Hematopoietic multipotent progenitor cell treated with erythropoietin and hydrocortisone succinate and interleukin-3 and kit ligand, for 4 days (in vitro differentiated cells): ENCODE results near the gene MIGA2.
A peak's percentile ranks its signal among the peaks of the same experiment; 100 is the strongest.
"Not testable (repeated sequence)": the region's sequence is repeated elsewhere in the genome, so short reads cannot be mapped to it uniquely, and the experiment has no call there.

ENCODE experiments used
- DNase-seq: peaks from one replicate; pipeline ENCODE4 v3.0.0-alpha.2; 2015

The MIGA2 gene

DNA sequence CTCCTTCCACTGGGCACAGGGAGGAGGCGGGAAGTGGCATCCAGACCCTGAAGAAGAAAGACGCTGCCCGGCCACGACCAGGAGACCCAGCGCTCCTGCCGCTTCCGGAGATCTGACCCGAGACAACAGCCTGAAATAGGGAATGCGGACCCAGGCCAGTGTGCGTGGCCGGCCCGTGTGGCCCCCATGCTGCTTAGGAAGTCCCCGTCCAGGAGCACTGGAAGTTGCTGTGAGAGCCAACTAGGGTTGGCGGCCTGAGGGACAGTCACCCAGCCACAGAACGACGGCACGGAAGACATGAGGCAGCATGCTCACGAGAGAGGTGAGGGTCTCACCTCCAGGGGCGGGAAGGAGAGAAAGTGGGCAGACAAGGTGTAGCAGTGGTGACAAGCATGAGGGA, 25.3 kb upstream of the MIGA2 start:
- DNase-seq, result no peak

DNA sequence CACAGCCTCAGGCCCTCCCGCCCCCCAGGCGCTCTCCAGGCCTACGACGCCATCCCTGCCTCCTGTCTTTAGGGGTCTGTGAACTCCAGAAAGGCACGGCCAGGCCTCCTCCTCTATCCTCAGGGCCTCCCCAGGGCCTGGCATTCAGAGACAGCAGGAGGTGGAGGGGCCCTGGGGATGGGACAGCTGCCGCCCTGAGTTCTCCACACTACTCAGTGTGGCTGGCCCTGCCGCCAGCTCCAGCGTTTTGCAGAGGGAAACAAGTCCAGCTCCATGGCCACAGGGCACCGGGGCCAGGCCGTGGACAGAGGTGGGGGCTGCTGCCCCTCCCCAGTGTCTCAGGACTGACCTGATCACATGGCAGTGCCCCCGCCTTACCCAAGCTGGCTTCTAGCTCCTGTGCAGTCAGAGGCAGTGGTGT, 24.7 kb upstream of the MIGA2 start:
- no peak for DNase-seq

DNA sequence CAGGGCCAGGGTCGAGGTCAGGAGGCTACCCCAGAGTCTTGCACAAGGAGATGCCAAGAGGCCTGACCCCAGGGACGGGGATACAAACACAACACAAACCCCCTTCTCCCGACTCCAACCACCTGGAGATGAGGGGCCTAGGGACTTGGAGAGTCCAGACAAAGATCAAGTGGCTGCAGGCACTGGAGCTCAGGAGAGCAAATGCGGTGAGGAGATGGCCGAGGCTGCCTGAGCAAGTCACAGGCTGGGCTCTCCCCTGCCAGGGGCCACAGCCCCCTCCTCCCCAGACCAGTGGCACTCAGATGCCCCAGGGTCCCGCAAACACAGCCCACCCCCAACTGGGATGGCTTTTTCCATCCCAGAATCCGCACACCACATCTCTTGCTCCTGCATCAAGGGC, 24.1 kb upstream of the MIGA2 start:
- DNase-seq, result no peak

DNA sequence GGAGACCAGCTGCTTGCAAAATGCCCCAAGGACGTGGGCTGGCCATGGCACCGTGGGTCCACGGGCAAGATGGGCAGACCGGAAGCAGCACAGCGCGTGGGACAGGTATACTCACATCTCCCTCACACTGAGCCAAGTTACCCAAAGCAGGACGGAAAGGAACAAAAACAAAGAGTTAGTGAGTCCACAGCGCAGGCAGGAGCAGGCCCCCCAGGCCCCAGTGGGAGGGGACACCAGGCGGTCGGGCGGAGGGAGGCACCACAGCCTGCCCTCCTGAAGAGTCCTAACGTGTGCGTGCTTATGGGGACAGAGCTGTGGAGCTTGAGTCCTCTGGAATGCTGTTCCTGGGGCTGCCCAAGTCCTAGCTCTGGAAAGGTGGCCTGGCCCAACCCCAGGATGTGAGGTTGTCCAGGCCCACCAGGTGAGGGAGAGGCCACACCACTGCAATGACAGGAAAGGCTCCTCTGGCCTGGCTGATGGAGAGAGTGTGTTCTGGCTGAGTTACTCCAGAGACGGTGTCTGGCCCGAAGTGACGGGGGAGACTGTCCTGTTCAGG, 23.5 kb upstream of the MIGA2 start:
- DNase-seq, result no peak

DNA sequence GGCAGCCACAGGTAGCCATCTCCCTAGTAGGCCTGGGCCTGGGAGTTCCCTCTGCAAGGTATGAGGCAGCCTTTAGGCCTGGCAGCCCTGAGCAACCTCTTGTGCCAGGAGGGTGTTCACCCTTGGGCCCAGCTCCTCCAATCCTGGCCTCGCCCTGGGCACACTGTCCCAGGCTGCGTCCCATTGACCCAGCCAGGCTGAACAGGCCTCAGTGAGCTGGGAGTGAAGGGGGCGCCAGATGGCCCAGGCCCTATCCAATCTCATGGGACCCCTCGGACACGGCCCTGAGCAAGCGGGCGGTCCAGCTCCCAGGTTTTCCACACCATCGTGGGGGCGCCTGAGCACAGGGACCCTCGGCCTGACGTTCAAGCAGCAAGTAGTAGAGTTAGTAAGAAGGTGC, 22.8 kb upstream of the MIGA2 start:
- no peak for DNase-seq

DNA sequence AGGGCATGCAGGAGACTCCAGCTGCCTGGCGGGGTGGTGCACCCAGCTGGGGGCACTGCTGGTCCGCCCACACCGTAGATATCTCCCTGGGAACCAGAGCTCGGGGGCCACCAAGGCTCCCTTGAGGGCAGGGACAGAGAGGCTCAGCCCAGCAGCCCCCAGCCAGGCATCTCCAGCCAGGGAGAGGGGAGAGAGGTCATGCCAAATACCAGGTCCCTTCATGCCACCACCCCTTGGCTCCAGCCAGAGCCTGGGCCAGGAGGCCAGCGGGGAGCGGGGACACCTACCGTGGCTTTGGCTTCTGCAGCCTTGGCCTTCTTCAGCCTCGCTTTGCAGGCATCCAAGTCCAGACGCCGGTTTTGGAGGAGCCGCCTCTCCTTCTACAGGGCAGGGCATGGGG, 22.3 kb upstream of the MIGA2 start:
- no peak for DNase-seq

DNA sequence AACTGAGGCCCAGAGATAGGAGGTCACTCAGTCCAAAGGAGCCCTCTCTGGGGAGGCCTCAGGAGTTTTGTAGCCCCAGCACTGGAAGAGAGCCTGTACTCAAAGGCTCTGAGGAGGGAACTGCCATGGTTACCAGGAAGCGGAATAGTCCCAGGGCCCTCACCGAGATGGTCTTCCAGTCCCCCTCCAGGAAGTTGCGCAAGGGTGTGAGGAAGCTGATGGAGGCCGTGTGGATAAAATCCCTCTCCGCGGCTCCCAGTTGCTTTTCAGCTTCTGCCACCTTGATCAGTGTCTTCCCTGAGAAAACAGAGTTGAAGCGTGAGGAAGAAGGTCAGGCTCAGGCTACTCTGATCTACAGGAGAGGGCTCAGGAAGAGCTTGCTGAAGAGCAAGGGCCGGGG, 21.8 kb upstream of the MIGA2 start:
- no peak for DNase-seq

DNA sequence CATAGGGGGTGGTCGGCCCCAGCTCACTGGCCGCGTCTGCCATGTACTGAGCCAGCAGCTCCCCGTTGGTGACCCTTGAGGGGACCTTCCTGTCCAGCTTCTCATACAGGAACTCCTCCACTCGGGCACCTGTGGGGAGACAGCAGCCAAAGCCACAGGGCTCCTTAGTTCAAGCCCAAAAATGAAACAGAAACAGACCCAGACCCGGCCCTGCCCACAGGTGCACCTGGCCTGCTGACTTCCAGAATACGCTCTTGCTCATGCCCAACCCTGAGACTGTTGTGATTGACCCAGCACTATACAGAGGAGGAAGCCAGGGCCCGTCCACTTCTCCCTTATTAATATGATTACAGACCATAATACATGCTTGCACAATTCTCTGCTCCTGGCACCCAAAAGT, 15.3 kb upstream of the MIGA2 start:
- no peak for DNase-seq

DNA sequence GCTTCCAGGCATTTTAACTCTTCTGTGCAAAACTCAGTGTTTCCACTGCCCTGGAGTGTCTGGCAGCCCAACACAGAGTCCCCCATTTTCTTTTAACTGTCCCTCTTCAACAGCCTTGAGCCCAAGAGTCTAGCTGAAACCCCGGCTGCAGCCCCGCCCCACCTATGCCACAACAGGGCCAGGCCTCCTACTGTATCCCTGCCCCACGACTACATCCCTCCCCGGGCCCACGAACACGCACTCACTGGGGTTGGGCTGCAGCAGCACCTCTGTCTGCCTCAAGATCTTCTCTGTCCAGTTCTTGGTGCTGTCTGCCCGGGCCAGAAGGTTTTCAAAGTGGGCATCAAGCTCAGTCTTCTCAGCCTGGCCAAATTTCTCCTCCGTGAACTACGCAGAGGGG, 14.4 kb upstream of the MIGA2 start:
- DNase-seq, result no peak

DNA sequence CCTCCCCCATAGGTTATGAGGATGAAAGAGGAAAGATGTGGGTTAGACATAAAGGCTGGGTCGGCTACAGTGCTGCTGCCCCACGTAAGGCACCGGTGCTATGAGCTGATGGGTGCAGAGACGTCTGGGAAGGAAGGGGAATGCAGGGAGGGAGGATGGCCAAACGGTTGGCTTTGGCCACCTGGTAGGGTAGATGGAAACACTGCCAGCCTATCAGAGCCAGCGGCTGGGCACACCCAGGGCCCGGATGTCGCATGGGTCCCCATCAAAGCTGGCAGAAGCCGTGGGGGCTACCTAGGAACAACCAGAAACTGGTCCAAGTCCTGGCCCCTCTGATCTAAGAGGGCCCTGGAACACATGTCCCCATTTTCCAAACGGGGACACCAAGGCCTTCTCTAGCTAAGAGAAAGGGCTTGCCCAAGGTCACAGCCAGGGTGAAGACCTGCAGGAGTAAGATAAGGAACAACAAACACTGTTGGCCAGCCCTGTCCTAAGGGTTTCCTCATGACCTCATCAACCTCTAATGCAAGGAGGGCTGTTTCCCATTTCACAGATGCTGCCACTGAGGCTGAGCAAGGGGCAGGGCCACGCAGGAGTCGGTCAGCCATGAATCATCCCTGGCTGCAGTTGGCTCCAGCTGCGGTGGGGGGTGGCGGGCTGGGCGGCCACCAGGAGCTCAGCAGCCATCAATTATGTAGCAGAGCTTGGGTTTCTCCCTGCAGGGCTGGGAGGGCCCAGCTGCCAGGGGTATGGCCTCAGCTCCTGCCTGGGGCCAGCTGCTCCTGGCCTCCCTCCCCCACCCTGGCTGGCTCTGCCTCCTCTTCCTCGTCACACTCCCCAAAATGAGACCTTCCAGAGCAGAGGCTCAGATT, 13.2 kb upstream of the MIGA2 start:
- DNase-seq, result peak; percentile 80

DNA sequence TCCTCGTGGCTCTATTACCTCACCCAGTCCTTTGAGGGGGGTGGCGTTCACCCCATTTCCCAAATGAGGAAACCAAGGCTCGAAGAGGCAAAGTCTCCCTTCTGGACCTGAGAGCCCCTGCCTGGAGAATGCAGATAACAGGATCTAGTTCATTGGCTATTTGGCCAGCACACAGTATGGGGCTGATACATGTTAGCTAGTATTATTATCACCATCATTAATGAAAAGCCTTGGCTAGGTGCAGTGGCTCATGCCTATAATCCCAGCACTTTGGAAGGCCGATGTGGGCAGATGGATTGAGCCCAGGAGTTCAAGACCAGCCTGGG, 12.6 kb upstream of the MIGA2 start:
- DNase-seq, result peak; percentile 39

DNA sequence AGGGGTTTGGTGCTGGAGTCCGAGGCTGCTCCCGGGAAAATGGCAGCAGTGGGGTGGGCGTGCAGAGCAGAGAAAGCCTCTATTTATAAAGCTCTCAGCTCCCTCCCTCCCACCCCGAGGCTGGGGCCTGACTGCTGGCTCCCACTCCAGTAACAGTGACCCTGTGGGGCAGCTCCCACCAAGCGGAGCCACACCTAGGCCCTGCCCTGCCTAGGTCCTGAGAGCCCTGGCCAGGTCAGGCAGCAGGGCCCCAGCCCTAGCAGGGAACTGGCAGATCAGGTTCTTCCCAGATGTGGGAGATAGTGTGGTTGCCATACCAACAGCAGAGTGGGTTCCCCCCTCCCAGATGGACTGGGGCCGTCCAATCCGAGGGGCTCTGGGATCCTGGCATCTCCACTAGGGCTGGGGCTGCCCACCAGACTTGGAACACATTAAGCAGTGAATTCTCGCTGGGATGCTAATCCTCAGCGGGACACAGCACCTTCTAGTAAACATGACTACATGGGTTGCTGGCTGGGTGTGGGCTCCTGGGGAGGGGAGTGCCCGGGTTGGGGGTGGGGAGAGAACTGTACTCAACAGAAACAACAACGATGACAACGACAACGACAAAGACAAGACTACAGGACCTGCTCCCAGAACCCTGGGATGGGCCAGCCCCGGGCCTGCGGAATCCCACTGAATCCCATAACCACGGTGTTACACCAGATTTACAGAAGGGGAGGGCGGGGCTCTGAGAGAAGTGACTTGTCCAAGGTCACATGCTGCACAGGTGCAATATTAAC, 9.8 kb upstream of the MIGA2 start:
- DNase-seq, result peak; percentile 30

DNA sequence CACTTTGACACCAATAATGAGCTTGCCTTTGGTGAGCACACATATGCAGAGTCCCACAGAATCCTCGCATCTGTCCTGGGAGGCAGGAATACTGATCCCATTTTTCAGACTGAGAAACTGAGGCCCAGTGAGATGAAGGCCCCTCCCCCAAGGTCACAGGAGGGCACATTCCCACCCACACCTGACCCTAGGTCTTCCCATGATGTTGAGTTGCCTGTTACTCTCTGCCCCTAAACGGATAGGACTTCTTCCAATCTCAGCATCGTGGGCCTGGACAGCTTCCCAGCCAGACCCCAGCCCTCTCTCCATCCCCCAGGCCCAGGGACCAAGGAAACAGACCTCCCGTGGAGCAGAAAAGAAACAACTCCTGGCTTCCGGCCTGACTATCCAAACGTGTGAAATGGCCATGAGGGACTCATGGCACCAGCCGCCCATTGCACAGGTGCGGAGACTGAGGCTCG, 9.2 kb upstream of the MIGA2 start:
- no peak for DNase-seq

DNA sequence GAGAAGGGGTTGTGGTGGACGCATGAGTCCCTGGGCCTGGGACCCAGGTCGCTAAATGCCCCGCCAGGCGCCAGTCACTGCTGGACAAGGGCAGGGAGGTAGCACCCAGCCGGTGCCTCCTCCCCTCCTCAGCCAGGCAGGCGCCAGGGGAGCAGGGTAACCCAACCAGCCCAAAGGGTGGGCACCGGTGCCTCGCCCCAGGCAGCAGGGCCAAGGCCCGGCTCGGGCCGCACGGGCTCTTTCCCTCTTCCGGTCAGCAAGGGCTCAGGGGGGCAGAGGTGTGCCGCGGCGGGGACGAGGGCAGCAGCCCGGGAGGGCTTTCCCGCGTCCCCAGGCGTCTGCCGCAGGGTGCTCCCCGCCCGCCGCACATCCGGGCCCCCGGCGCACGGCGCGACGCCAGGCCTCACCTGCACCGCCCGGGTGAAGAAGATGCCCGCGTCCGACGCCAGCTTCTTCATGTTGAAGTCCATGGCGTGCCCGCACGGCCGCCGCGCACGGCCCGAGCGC, 8.7 kb upstream of the MIGA2 start:
- DNase-seq, result no peak

DNA sequence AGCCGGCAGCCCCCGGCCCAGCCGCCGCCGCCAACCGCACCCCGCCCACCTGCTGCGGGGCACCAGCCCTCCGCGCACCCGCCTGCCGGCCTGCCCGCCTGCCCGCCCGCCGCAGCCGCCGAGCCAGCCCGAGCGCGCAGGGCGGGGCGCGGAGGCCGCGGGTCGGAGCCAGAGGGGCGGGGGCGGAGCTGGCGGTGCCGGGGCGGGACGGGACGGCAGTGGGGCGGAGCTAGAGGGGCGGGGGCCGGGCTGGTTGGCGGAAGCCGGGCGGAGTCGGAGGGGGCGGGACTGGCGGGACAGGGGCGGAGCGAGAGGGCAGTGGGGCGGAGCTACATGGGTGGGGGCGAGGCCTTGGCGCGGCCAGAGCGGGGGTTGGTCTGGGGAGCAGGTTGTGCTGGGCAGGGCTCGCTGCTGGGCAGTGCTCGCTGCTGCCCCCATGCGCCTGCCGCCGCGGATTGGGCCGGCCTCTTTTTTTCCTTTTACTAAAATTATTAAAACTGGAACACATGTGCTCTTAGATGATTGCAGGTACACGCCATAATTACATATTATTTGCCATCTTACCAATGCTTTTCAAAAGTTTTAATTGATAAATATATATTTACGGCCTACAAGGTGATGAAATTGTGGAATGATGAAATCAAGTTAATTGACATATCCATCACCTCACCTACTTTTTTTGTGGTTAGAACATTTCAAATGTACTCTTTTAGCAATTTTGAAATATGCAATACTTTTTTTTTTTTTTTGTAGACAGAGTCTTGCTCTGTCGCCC, 8.0 kb upstream of the MIGA2 start, which contains the start of gene SH3GLB2:
Gene SH3GLB2 (minus strand): TSS at position 140 of the 775 bp plus-strand sequence. CDS start 177 bp downstream, outside the sequence.
- DNase-seq, result peak; percentile 96

DNA sequence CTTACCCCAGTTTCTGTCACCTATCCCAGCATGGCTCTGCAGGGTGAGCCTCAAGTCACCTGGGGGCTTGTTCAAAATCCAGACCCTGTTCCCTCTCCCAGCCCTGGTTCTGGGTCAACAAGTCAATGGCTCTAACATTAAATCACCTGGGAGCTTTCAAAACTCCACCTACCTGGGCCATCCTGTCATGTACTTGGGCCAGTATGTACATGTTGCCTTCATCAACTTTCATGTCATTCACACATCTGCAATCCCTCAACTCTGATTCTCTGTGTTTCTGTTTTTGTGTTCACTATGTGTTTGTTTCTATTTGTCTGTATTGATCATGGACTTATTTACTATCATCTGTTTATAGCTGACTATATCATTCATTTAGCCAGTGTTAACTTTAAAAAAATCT, 6.2 kb upstream of the MIGA2 start:
- no peak for DNase-seq

DNA sequence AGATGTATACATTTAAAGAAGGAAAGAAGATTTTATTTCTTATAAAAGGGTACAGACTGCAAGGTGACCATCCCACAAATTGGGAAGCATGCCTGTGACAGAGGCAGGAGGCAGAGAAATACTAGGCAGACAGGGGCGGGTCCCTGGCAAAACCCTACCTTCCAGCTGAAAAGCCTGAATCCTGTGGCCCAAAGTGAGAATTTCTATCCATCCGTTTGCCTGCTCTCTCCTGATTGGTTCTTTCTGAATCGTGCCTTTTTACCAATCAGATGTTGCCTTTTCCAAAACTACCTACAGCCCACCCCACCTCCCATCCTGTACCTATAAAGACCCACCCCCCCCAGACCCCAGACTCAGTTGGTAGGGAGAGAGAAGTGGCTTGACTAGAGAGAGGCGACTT, 4.9 kb upstream of the MIGA2 start:
- DNase-seq, result no peak

DNA sequence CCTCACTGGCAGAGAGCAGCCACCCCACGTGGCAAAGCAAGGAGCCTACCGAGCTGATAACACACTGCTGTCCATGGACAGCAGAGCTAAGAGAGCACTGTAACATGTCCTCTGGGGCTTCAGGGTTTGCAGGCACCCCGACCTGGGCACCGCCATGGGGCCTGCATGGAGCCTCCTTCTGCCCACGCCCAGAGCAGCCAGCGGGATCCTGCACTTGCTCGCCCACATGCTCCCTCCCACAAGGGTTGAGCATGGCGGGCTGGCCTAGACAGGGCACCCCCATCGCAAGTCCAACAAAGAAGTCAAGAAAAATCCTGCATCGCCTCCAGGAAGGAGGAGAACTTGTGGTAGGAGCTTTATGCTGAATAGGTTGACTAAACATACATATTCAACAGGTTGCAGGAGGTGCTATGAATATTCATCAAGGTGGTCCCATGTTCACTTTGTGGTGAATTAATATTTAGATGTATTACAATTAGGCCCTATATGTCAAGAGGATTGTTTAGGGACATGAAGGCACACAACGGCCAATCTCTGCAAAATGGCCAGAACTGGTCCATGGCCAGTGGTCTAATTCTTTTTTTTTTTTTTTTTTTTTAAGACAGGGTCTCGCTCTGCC, 3.8 kb upstream of the MIGA2 start:
- no peak for DNase-seq

DNA sequence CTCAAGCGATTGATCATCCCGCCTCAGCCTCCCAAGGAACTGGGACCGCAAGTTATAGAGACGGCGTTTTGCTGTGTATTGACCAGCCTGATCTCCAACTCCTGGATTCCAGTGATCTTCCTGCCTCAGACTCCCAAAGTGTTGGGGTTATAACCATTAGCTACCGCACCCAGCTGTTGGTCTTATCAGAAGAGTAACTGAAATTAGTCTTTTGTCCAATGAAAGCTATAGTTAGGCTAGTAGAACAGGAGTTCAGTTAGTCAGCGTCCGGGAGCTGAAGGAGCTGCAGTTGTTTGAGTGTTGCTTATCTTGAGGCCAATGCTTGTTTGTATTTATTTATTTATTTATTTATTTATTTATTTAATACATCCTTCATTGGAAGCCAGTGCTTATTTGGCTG, 3.2 kb upstream of the MIGA2 start:
- DNase-seq, result peak; percentile 78

DNA sequence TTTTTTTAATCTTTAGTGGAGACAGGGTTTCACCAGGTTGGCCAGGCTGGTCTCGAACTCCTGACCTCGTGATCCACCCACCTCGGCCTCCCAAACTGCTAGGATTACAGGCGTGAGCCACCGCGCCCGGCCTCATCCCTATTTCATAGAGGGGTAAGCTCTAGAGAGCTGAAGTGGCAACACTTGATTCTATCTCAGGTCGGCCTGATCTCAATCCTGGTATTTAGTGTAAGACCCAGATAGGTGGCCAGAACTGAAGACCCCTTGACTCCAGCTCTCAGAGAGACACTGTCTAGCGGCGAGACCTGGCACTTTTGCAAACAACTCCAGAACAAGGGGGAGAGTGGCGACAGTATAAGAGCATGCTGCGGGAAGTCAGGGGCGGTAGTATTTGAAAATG, 588 bp upstream of the MIGA2 start:
- DNase-seq, result not testable (repeated sequence)

DNA sequence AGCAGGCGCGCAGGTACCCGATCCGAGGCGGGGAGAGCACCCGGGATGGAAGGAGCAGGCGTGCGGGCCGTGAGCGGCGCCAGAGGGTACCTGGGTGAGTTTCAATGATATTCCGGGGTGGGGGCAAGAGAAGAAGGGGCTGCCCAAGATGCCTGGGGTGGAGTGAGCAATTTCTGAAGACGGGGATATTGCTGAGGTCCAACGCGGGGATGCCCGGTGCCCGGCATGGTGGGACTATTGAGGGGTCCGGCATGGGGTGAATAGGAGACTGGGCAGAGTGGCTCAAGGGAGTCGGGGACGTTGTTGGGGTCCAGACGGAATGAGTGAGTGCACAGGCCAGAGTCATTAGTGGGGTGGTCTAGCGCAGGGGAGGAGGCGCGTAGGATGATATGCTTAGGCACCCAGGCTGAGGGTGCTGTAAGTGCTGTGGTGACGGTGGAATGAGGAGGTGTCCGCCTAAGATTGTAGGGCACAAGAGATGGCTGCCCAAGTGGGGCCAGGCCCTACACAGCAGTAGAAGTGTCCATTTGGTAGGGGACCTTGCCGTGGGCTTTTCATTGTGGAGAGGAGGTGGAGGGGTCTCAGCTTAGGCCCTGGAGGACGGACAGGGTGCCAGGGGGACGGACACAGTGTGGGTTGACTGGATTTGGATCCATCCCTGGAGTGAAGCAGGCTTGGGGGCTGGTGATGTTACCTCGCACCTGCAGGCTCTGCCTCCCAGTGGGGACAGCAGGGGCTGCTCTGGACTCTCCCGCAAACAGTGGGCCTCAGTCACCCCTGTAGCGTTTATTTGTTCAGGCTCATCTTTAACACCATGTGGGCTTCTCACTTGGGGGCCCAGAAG, 719 bp downstream of the MIGA2 start:
- no peak for DNase-seq

DNA sequence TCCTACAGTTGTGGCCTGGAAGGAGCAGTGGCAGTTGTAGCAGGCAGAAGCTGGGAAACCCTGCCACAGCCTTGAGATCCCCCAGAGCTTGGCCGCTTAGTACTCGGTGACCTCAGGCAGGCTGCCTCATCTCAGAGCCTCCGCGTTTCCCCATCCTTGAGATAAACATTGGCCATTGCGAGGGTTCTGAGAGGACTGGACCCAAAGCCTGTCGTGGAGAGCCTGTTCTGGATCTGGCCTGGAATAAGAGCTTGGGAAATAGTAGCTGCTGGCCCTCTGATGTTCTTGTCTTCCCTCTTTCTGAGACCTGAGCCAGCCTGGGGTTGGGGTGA, 1.3 kb downstream of the MIGA2 start:
- no peak for DNase-seq
